ENCODE data around the gene SWT1.

SWT1 gene

GRCh38 chr1:185237661-185238060 is 80.7 kb downstream of the SWT1 start:
- Histone ChIP-seq H3K4me3 (ENCODE audit: low read length, poor library complexity, severe bottlenecking) (no peak overlapping the region), H2AFZ (ENCODE audit: low read length) (no peak overlapping the region), H3K9ac (ENCODE audit: low read depth, low read length, poor library complexity, severe bottlenecking) (no peak overlapping the region), H3K36me3 (ENCODE audit: insufficient read depth, low read length) (no peaks in the 10 kb centered on the region), H3K4me2 (ENCODE audit: low read depth, low read length, poor library complexity, severe bottlenecking) (no peak overlapping the region), H3K4me1 (ENCODE audit: insufficient read depth, low read length, poor library complexity, severe bottlenecking) (no peaks in the 10 kb centered on the region), H3K27me3 (ENCODE audit: insufficient read depth, low read length, poor library complexity, severe bottlenecking) (no peaks in the 10 kb centered on the region), H3K9me3 (ENCODE audit: insufficient read depth, low read depth, low read length) (no peaks in the 10 kb centered on the region), H3K79me2 (ENCODE audit: insufficient read depth, low read length) (no peaks in the 10 kb centered on the region), H3F3A (ENCODE audit: low read depth) (no peaks in the 10 kb centered on the region), H3K9me2 (replicated peaks; ENCODE audit: low read depth, low read length) (no peaks in the 10 kb centered on the region), H4K20me1 (ENCODE audit: insufficient read depth, low read length, poor library complexity, severe bottlenecking) (no peaks in the 10 kb centered on the region)
- TF ChIP-seq, protein P1, sequence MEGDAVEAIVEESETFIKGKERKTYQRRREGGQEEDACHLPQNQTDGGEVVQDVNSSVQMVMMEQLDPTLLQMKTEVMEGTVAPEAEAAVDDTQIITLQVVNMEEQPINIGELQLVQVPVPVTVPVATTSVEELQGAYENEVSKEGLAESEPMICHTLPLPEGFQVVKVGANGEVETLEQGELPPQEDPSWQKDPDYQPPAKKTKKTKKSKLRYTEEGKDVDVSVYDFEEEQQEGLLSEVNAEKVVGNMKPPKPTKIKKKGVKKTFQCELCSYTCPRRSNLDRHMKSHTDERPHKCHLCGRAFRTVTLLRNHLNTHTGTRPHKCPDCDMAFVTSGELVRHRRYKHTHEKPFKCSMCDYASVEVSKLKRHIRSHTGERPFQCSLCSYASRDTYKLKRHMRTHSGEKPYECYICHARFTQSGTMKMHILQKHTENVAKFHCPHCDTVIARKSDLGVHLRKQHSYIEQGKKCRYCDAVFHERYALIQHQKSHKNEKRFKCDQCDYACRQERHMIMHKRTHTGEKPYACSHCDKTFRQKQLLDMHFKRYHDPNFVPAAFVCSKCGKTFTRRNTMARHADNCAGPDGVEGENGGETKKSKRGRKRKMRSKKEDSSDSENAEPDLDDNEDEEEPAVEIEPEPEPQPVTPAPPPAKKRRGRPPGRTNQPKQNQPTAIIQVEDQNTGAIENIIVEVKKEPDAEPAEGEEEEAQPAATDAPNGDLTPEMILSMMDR (conservative IDR thresholded peaks at IDR 0.05; ENCODE audit: low read length): no peak
- no peak for TF ChIP-seq EZH2phosphoT487 (IDR thresholded peaks at IDR 0.05; ENCODE audit: borderline replicate concordance)

DNA sequence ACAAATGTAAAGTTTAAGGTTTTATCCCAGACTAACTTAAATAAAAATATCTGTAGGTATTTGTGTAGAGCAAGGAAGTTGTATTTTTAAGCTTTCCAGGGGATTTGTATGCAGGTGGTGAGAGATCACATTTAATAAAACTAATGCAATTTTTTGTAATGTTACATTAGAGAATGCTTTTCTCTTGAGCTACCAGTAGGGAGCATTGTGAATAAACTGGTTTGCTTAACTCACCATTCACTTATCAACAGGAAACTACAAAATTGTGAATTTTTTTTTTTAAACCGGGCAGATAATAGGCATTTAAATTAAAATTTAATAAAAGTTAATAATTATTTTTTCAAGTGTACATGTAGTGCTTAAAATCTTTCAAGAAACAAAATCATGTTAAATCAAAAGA is 81.5 kb downstream of the SWT1 start:
- Histone ChIP-seq H3K9me3 (ENCODE audit: insufficient read depth, low read depth, low read length) (no peaks in the 10 kb centered on the region), H3K4me2 (ENCODE audit: low read depth, low read length, poor library complexity, severe bottlenecking) (no peak overlapping the region), H3K27me3 (ENCODE audit: insufficient read depth, low read length, poor library complexity, severe bottlenecking) (no peaks in the 10 kb centered on the region), H3K79me2 (ENCODE audit: insufficient read depth, low read length) (no peaks in the 10 kb centered on the region), H3K9ac (ENCODE audit: low read depth, low read length, poor library complexity, severe bottlenecking) (no peak overlapping the region), H2AFZ (ENCODE audit: low read length) (no peak overlapping the region), H3K4me3 (ENCODE audit: low read length, poor library complexity, severe bottlenecking) (no peak overlapping the region), H3K9me2 (replicated peaks; ENCODE audit: low read depth, low read length) (no peaks in the 10 kb centered on the region), H3K36me3 (ENCODE audit: insufficient read depth, low read length) (no peaks in the 10 kb centered on the region), H3F3A (ENCODE audit: low read depth) (no peaks in the 10 kb centered on the region), H4K20me1 (ENCODE audit: insufficient read depth, low read length, poor library complexity, severe bottlenecking) (no peaks in the 10 kb centered on the region), H3K4me1 (ENCODE audit: insufficient read depth, low read length, poor library complexity, severe bottlenecking) (no peaks in the 10 kb centered on the region)
- no peak for TF ChIP-seq EZH2phosphoT487 (IDR thresholded peaks at IDR 0.05; ENCODE audit: borderline replicate concordance)
- TF ChIP-seq, protein P1 (conservative IDR thresholded peaks at IDR 0.05; ENCODE audit: low read length): peak; percentile 66

- Histone ChIP-seq H3K9me2 (replicated peaks; ENCODE audit: low read depth, low read length) (no peaks in the 10 kb centered on the region), H3K4me1 (ENCODE audit: insufficient read depth, low read length, poor library complexity, severe bottlenecking) (no peaks in the 10 kb centered on the region), H3K9ac (ENCODE audit: low read depth, low read length, poor library complexity, severe bottlenecking) (no peak overlapping the region), H2AFZ (ENCODE audit: low read length) (no peak overlapping the region), H3K4me3 (ENCODE audit: low read length, poor library complexity, severe bottlenecking) (no peak overlapping the region), H3F3A (ENCODE audit: low read depth) (no peaks in the 10 kb centered on the region), H4K20me1 (ENCODE audit: insufficient read depth, low read length, poor library complexity, severe bottlenecking) (no peaks in the 10 kb centered on the region), H3K9me3 (ENCODE audit: insufficient read depth, low read depth, low read length) (no peaks in the 10 kb centered on the region), H3K27me3 (ENCODE audit: insufficient read depth, low read length, poor library complexity, severe bottlenecking) (no peaks in the 10 kb centered on the region), H3K4me2 (ENCODE audit: low read depth, low read length, poor library complexity, severe bottlenecking) (no peak overlapping the region), H3K36me3 (ENCODE audit: insufficient read depth, low read length) (no peaks in the 10 kb centered on the region), H3K79me2 (ENCODE audit: insufficient read depth, low read length) (no peaks in the 10 kb centered on the region)
- TF ChIP-seq, protein P1 (conservative IDR thresholded peaks at IDR 0.05; ENCODE audit: low read length): no peak
- no peak for TF ChIP-seq EZH2phosphoT487 (IDR thresholded peaks at IDR 0.05; ENCODE audit: borderline replicate concordance)
Observed at GRCh38 chr1:185239861-185240260, 82.9 kb downstream of the SWT1 start.

All from Loucy (cell line).